Esophagus (tissue), 2 donors: Measurements from ENCODE around the gene TSPAN4. TPM values are rescaled to one million over a fixed set of nuclear protein-coding genes. Genes with fewer than 3 reads are reported as not detected.
A peak's percentile ranks its signal among the peaks of the same experiment; 100 is the strongest.

Experiments used
- H3K27ac ChIP-seq, 2 donors: one replicate each; pipeline ENCODE4 v1.5.1; 2013; ENCODE audit warnings: low read depth in 2 of 2, mild to moderate bottlenecking in 2 of 2, inconsistent platforms in 1 of 2, low read length in 1 of 2, moderate library complexity in 1 of 2
- H3K27me3 ChIP-seq, 2 donors: one replicate each; pipeline ENCODE4 v1.6.1; 2013; ENCODE audit warnings: low read length in 2 of 2, control low read depth in 1 of 2, mild to moderate bottlenecking in 1 of 2; ENCODE audit not compliant: insufficient read depth in 2 of 2, control insufficient read depth in 1 of 2
- H3K36me3 ChIP-seq, 2 donors: one replicate each; pipeline ENCODE4 v1.6.1; 2013; ENCODE audit warnings: low read length in 1 of 2; ENCODE audit not compliant: control insufficient read depth in 2 of 2, insufficient read depth in 2 of 2
- H3K4me1 ChIP-seq, 2 donors: one replicate each; pipeline ENCODE4 v1.6.1; 2013; ENCODE audit warnings: low read length in 1 of 2; ENCODE audit not compliant: control insufficient read depth in 2 of 2, insufficient read depth in 2 of 2
- H3K4me3 ChIP-seq, 2 donors: one replicate each; pipeline ENCODE4 v1.5.1; 2013; ENCODE audit warnings: low read length in 2 of 2, mild to moderate bottlenecking in 2 of 2, low read depth in 1 of 2, moderate library complexity in 1 of 2
- H3K9me3 ChIP-seq, 2 donors: one replicate each; pipeline ENCODE4 v1.6.1; 2013; ENCODE audit warnings: mild to moderate bottlenecking in 2 of 2, low read depth in 1 of 2, low read length in 1 of 2, moderate library complexity in 1 of 2; ENCODE audit not compliant: control insufficient read depth in 2 of 2, insufficient read depth in 1 of 2
- WGBS, 2 donors: extraction: QIAGEN DNeasy Blood & Tissue Kit; methylation state at CpG; one replicate each; pipeline ENCODE4 v1.1.7; 2013; 5-methylcytosine and 5-hydroxymethylcytosine counted together
- polyA plus RNA-seq, 2 donors: library from polyadenylated mRNA; stranded (reverse); fragments of 200-250 nt; gene quantifications; one replicate each; pipeline ENCODE4 v1.2.3, GENCODE V29; 2013
- donor health status: healthy with polysubstance abuse.
- donor health status: Bipolar disorder and iron deficiency.

Gene TSPAN4
- polyA plus RNA-seq, 2 donors, result 9.8 to 16.8 TPM

DNA sequence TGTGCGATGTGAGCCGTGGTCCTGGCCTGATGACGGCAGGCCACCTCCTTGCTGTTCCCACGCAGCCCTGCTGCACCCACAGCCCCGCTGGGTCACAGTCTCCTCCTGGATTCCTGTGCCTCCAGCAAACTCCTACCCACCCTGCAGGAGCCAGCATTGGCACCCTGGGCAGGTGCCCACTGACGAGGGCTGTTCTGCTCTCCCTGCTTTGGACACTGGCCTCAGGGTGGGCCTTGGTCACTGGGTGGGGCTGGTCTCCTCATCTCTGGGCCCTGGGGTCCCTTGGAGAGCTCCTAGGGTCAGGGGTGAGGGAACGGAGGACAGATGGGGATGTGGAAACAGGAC lies 12.7 kb downstream of the TSPAN4 start:
- Histone ChIP-seq H3K27me3 (no peaks in the 10 kb centered on the region), H3K9me3 (no peaks in the 10 kb centered on the region), H3K27ac (no peak overlapping the region), H3K4me3 (no peak overlapping the region), H3K36me3 (no peaks in the 10 kb centered on the region), H3K4me1 (peaks cover 11 to 12% of the 10 kb centered on the region in 2 donors)
- WGBS, 2 donors, result 80 to 85% methylated on average over 7 of the region's 7 CpGs

DNA sequence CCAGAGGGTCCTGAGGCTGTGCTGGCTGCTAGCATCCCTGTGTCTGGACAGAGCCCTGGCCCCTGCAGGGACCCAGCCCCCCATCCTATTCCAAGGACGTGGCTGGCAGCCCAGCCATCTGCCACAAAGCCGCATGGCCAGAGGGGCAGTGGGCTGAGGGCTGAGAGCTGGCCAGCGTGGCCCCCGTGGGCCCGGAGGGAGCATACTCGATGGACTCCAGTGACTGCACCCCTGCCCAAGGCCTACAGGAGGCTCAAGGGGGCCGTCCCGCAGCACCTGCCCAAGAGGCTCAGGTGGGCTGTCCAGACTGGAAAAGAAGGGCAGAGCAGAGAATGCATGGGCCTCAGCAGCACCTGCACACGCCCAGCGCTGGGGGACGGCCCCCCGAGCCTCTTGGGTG lies 13.1 kb downstream of the TSPAN4 start:
- Histone ChIP-seq H3K36me3 (no peaks in the 10 kb centered on the region), H3K27ac (no peak overlapping the region), H3K27me3 (no peaks in the 10 kb centered on the region), H3K4me3 (no peak overlapping the region), H3K9me3 (no peaks in the 10 kb centered on the region), H3K4me1 (peaks cover 11 to 12% of the 10 kb centered on the region in 2 donors)
- WGBS, 2 donors, result 80 to 88% methylated on average over 12 of the region's 12 CpGs

DNA sequence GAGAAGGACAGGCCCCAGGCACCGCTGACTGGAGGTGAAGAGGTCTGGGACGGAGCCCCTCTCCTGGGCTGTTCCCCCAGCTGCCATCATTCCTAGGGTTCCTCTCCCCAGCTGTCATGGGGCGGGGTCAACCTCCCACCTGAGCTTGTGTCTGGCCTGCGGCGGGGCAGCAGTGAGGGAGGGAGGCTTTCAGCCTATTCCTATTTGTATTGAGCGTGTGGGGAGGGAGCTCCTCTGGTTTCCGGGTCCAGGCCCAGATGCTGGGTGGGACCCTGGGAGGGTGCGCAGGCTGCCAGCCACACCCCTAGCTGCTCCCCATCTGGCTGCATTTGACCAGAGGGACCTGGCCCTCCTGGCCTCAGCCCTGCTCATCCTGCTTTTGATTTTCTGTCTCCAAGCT lies 13.7 kb downstream of the TSPAN4 start:
- H3K9me3 ChIP-seq, result no peaks in the 10 kb centered on the region
- no peaks in the 10 kb centered on the region for H3K27me3 ChIP-seq
- H3K36me3 ChIP-seq, result no peaks in the 10 kb centered on the region
- H3K27ac ChIP-seq, result no peak overlapping the region
- H3K4me3 ChIP-seq, result no peak overlapping the region
- H3K4me1 ChIP-seq, result peaks cover 11 to 12% of the 10 kb centered on the region in 2 donors
- 76 to 88% methylated on average over 6 to 8 of the region's 8 CpGs for WGBS, 2 donors

DNA sequence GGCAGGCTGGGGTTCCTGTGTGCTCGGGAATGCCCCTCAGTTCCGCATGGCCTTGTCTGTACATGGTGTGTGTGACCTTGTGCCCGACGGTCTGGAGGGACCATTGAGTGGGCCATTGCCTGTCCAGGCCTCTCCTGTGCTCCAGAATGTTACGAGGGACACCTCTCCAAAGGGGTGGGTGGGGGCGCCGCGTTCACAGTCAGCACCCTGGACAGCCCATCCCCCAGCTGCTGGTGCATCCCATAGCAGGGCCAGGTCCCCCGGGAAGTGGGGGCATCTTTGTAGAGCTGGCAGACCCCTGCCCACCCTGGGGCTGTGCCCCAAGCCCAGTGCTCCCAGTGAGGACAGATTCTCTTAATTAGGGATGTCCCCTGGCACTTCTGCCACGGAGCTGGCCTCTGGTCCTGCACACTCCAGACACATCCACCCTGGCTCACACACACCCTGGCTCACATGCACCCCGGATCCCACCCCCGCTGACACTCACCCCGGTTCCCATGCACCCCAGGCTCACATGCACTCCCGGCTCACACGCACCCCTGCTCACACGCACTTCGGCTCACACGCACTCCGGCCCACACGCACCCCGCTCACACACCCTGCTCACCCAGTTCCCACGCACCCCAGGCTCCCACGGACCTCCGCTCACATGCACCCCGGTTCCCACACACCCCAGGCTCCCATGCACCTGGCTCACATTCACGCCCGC lies 15.6 kb downstream of the TSPAN4 start:
- Histone ChIP-seq H3K4me3 (no peak overlapping the region), H3K4me1 (peaks cover 12 to 13% of the 10 kb centered on the region in 2 donors), H3K9me3 (no peaks in the 10 kb centered on the region), H3K36me3 (no peaks in the 10 kb centered on the region), H3K27ac (no peak overlapping the region), H3K27me3 (no peaks in the 10 kb centered on the region)
- 80 to 84% methylated on average over 27 of the region's 27 CpGs for WGBS, 2 donors

DNA sequence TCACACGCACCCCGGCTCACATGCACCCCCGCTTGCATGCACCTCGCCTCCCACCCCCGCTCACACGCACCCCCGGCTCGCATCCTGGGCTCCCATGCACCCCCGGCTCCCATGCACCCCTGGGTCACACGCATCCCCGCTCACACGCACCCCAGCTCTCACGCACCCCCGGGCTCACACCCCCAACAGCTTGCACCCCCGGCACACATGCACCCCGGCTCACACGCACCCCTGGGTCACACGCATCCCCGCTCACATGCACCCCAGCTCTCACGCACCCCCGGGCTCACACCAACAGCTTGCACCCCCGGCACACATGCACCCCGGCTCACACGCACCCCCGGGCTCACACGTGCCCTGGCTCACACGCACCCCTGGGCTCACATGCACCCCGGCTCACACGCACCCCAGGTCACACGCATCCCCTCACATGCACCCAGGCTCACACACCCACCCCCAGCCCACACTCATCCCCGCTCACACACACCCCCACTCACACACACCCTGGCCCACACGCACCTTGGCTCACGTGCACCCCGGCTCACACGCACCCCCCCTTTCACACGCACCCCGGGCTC lies 16.2 kb downstream of the TSPAN4 start:
- H3K36me3 ChIP-seq, result no peaks in the 10 kb centered on the region
- WGBS, 2 donors, result 71 to 80% methylated on average over 34 to 37 of the region's 37 CpGs
- H3K4me1 ChIP-seq, result peaks cover 12 to 13% of the 10 kb centered on the region in 2 donors
- H3K27me3 ChIP-seq, result no peaks in the 10 kb centered on the region
- H3K4me3 ChIP-seq, result no peak overlapping the region
- H3K27ac ChIP-seq, result no peak overlapping the region
- H3K9me3 ChIP-seq, result no peaks in the 10 kb centered on the region

DNA sequence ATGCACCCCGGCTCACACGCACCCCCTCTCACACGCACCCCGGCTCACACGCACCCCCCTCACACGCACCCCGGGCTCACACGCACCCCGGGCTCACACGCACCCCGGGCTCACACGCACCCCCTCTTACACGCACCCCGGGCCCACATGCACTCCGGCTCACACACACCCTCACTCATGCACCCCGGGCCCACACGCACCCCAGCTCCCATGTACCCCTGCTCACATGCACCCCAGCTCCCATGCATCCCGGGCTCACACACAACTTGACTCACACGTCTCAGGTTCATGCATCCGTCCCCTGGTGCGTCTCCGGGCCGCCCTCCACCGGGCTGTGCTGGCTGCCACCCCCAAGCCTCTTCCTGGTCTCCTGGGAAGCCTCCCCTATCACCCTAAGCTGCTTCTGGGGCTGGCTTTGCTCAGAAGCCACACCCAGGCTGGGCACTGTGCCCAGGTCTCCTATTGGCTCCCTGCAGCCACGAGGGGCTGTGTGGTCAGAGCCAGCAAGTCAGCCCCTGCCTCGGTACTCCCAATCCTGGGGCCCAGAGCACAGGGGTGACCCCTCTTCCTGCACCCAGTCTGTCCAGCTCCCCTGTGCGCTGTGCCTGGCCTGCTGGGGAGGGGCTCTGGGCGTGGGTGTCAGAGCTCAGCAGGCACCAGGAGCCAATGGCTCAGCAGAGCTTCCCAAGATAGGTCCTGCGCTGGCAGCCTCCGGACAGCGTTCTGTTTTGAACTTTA lies 16.9 kb downstream of the TSPAN4 start:
- Histone ChIP-seq H3K4me3 (peak overlapping the region in 1 of 2 donors; percentile 10), H3K4me1 (peaks cover 12 to 13% of the 10 kb centered on the region in 2 donors), H3K36me3 (no peaks in the 10 kb centered on the region), H3K27me3 (no peaks in the 10 kb centered on the region), H3K27ac (peak overlapping the region in 1 of 2 donors; percentile 9), H3K9me3 (no peaks in the 10 kb centered on the region)
- WGBS, 2 donors, result 39 to 49% methylated on average over 27 to 31 of the region's 31 CpGs

DNA sequence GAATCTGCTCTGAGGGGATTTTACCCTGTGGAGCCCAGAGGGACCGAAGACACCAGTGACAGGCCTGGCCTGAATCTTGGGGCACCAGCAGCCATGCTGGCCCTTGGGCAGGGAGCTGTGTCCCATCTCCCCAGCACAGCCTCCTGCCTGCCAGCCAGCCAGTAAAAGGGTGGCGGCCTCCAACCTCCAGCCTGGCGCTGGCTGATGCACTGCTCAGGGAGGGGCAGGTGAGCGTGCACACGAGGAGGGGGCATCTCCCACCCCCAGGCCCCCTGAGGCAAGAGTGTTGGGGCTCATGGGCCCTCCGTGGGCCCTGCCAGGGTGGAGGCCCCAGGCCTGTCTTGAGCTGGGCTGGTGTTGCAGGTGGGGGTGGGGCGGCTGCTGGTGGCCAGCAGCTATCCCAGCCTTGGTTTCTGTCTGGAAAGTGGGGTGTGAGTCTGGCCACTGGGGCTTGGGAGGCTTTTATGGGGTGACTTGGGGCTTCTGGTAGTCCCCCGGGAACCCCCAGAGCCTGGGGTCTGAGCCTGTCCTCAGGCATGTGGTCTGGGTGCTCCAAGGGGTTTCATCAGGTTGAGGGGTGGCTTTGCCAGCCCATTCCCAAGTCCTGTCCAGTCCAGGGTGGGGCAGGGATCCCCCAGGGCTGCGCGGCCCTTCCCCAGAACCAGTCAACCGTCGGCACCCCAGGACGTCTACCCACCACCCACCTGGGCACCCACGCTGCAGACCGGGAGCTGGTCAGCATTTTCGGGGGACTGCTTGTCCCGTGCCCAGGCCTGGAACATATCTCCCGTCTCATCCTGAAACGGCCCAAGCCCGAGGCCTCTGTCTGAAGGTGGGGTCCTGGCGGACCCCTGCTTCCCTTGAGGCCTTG lies 17.8 kb downstream of the TSPAN4 start:
- Histone ChIP-seq H3K4me1 (peaks cover 12 to 13% of the 10 kb centered on the region in 2 donors), H3K9me3 (no peaks in the 10 kb centered on the region), H3K27ac (no peak overlapping the region), H3K4me3 (no peak overlapping the region), H3K27me3 (no peaks in the 10 kb centered on the region), H3K36me3 (no peaks in the 10 kb centered on the region)
- 76 to 81% methylated on average over 21 of the region's 21 CpGs for WGBS, 2 donors

DNA sequence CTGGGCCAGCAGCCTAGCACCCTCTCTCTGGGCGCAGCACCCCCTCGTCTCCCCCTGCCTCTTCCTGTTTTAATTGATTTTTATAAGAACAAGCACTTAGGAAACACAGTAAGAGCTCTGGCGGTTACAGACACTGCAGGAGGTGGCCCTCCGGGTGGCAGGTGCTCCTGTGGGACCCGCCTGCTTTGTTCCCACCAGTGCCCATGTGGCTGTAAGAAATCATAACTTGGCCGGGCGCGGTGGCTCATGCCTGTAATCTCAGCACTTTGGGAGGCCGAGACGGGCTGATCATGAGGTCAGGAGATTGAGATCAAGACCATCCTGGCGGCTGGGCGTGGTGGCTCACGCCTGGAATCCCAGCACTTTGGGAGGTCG lies 18.4 kb downstream of the TSPAN4 start:
- Histone ChIP-seq H3K4me3 (no peak overlapping the region), H3K27ac (no peak overlapping the region), H3K36me3 (peaks cover 0 to 2% of the 10 kb centered on the region in 2 donors), H3K27me3 (no peaks in the 10 kb centered on the region), H3K9me3 (no peaks in the 10 kb centered on the region), H3K4me1 (peaks cover 12 to 13% of the 10 kb centered on the region in 2 donors)
- WGBS, 2 donors, result 83 to 92% methylated on average over 14 of the region's 14 CpGs

DNA sequence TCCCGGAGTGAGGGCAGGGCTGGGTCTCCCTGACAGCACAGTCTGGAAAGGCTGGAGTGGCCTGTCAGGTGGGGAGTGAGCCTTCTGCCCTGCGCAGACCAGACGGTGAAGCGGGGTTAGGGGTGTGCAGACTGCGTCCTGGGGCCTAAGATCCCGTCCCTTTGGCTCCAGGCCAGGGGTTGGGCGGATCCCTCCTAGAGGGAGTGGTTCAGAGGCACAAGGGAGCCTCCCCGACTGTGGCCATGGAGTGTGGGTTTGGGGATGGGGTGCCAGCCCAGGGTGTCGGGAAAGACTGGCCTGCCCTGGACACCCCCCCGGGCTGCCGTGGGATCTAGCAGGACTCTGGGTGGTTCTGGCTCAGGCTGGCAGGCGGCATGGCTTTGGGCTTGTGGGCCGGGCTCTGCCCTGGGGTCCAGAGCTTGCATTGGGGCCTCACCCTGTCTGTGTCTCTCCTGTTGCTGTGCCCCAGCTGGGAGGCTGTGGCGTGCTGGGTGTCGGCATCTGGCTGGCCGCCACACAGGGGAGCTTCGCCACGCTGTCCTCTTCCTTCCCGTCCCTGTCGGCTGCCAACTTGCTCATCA lies 19.5 kb downstream of the TSPAN4 start:
- Histone ChIP-seq H3K4me1 (peaks cover 12 to 13% of the 10 kb centered on the region in 2 donors), H3K27me3 (no peaks in the 10 kb centered on the region), H3K4me3 (no peak overlapping the region), H3K27ac (no peak overlapping the region), H3K36me3 (peaks cover 0 to 2% of the 10 kb centered on the region in 2 donors), H3K9me3 (no peaks in the 10 kb centered on the region)
- WGBS, 2 donors, result 39 to 48% methylated on average over 20 of the region's 20 CpGs
